ENCODE data around the gene USP2.

GRCh38 chr11:119366690-119367620 lies 14.5 kb downstream of the USP2 start:
- TF ChIP-seq CTCF (IDR thresholded peaks at IDR 0.05; ENCODE audit: low read depth, low read length) (no peak), MAX (IDR thresholded peaks at IDR 0.05; ENCODE audit: low read depth, low read length) (no peak), POLR2A (IDR thresholded peaks at IDR 0.05; ENCODE audit: extremely low read depth, insufficient read length) (no peak), MYC (IDR thresholded peaks at IDR 0.05; ENCODE audit: low read depth, low read length) (no peak)

All from NB4 (cell line).